NCI-H524 (cell line): ENCODE data around the gene LMF1.
"Not testable (repeated sequence)": the region's sequence is repeated elsewhere in the genome, so short reads cannot be mapped to it uniquely, and the experiment has no call there.

ENCODE experiments used
- DNase-seq, 2 experiments: peaks; one replicate each; lab custom pipeline; 2025; lab: John Stamatoyannopoulos, UW

LMF1 gene

GRCh38 chr16:869823-870641 lies 100.8 kb downstream of the LMF1 start:
- no peak for DNase-seq

GRCh38 chr16:868846-869822 lies 101.7 kb downstream of the LMF1 start:
- DNase-seq, result no peak

- DNase-seq, result no peak
These were observed 102.4 kb downstream of the LMF1 start for GRCh38 chr16:868386-868755.

GRCh38 chr16:867421-868385 lies 103.1 kb downstream of the LMF1 start:
- DNase-seq, result no peak

GRCh38 chr16:866252-866896 lies 104.4 kb downstream of the LMF1 start:
- no peak for DNase-seq

- no peak for DNase-seq
These were observed 105.8 kb downstream of the LMF1 start for GRCh38 chr16:865026-865425.

- DNase-seq, result no peak
These were observed 109.3 kb downstream of the LMF1 start for GRCh38 chr16:861446-861845.

GRCh38 chr16:860891-861290 lies 109.9 kb downstream of the LMF1 start:
- no peak for DNase-seq

GRCh38 chr16:858971-859370 lies 111.8 kb downstream of the LMF1 start:
- not testable (repeated sequence) for DNase-seq

- DNase-seq, result not testable (repeated sequence)
These were observed 112.3 kb downstream of the LMF1 start for GRCh38 chr16:858441-858840.

GRCh38 chr16:856811-857210 lies 114.0 kb downstream of the LMF1 start:
- no peak for DNase-seq

GRCh38 chr16:856101-856500 lies 114.7 kb downstream of the LMF1 start:
- DNase-seq, result no peak

- no peak for DNase-seq
These were observed 115.3 kb downstream of the LMF1 start for GRCh38 chr16:855471-855870.

GRCh38 chr16:854808-855410 lies 115.9 kb downstream of the LMF1 start:
- no peak for DNase-seq

- DNase-seq, result no peak
These were observed 116.6 kb downstream of the LMF1 start for GRCh38 chr16:853981-854807.

GRCh38 chr16:853306-853705 lies 117.5 kb downstream of the LMF1 start:
- no peak for DNase-seq

- no peak for DNase-seq
These were observed 118.2 kb downstream of the LMF1 start for GRCh38 chr16:852451-853185.

GRCh38 chr16:851871-852270 lies 118.9 kb downstream of the LMF1 start:
- no peak for DNase-seq

GRCh38 chr16:851209-851810 lies 119.5 kb downstream of the LMF1 start:
- DNase-seq, result no peak
